HG03457 (cell line): ENCODE results near the gene COL21A1.
"Not testable (repeated sequence)": the region's sequence is repeated elsewhere in the genome, so short reads cannot be mapped to it uniquely, and the experiment has no call there.

Source experiments
- ATAC-seq: cut with Tn5 transposase; IDR thresholded peaks from one replicate; pipeline ENCODE4 v1.9.1; 2021; ENCODE audit warnings: moderate number of reproducible peaks; ENCODE audit not compliant: unreplicated experiment

COL21A1 gene

GRCh38 chr6:56246881-56247653 lies at the start of gene COL21A1:
Gene COL21A1 (minus strand): TSS chr6:56247580. CDS start chr6:56182618, 64,962 bp downstream.
- no peak for ATAC-seq

GRCh38 chr6:56293781-56294180 lies 46.4 kb upstream of the COL21A1 start:
- ATAC-seq, result no peak

- ATAC-seq, result no peak
Measured at GRCh38 chr6:56292505-56293181, 45.3 kb upstream of the COL21A1 start.

GRCh38 chr6:56291302-56291917 lies 44.0 kb upstream of the COL21A1 start:
- no peak for ATAC-seq

- ATAC-seq, result no peak
Measured at GRCh38 chr6:56289721-56290120, 42.3 kb upstream of the COL21A1 start.

GRCh38 chr6:56288347-56288746 lies 41.0 kb upstream of the COL21A1 start:
- ATAC-seq, result no peak

GRCh38 chr6:56282391-56282790 lies 35.0 kb upstream of the COL21A1 start:
- no peak for ATAC-seq

GRCh38 chr6:56280126-56280525 lies 32.7 kb upstream of the COL21A1 start:
- ATAC-seq, result no peak

GRCh38 chr6:56279331-56280080 lies 32.1 kb upstream of the COL21A1 start:
- no peak for ATAC-seq

GRCh38 chr6:56278171-56278591 lies 30.8 kb upstream of the COL21A1 start:
- no peak for ATAC-seq

GRCh38 chr6:56270812-56271441 lies 23.5 kb upstream of the COL21A1 start:
- no peak for ATAC-seq

- no peak for ATAC-seq
Measured at GRCh38 chr6:56268266-56268665, 20.9 kb upstream of the COL21A1 start.

GRCh38 chr6:56266011-56266410 lies 18.6 kb upstream of the COL21A1 start:
- no peak for ATAC-seq

- ATAC-seq, result no peak
Measured at GRCh38 chr6:56263596-56264315, 16.4 kb upstream of the COL21A1 start.

- not testable (repeated sequence) for ATAC-seq
Measured at GRCh38 chr6:56260593-56260992, 13.2 kb upstream of the COL21A1 start.

GRCh38 chr6:56259234-56260077 lies 12.1 kb upstream of the COL21A1 start:
- no peak for ATAC-seq

GRCh38 chr6:56255349-56255748 lies 8.0 kb upstream of the COL21A1 start:
- ATAC-seq, result no peak

- ATAC-seq, result no peak
Measured at GRCh38 chr6:56250266-56250665, 2.9 kb upstream of the COL21A1 start.

GRCh38 chr6:56247654-56248122 lies 308 bp upstream of the COL21A1 start:
- no peak for ATAC-seq
